GM18507 (cell line): ENCODE data around the gene ZNF407.

Experiments
- DNase-seq: peaks from one replicate; pipeline ENCODE4 v3.0.0; 2011; ENCODE audit warnings: low read depth; ENCODE audit not compliant: insufficient read length; ENCODE audit errors: extremely low spot score
- FAIRE-seq: peaks from 2 replicates; lab custom pipeline; 2011; peaks lifted over from hg19 to GRCh38; lab: Jason Lieb, UNC

The ZNF407 gene

DNA sequence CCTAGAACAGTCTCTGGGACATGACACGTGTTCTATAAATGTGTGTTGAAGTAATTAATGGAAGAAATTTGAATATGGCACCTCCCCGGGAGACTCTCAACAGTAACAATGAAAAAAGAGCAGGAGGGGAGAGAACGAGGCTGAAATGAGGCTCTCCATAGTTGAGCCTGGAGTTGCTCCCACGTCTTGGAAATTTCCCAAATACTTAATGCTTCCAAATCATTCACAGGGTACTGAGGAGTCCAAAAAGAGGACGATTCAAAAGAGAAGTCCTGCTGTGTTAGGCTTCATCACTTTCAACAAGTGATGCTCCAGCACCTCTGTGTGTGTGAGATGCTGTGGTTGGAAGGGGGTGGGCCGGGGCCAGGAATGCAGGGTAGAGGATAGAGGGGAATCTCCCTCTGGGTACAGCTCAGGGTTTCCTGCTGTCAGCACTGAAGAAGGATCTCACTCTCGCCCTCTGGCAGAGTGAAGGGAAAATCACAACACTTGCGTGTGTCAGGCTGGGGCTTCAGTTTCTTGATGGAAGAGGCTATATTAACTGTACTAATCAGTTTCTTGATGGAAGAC, 18.1 kb upstream of the ZNF407 start:
- DNase-seq = no peak

DNA sequence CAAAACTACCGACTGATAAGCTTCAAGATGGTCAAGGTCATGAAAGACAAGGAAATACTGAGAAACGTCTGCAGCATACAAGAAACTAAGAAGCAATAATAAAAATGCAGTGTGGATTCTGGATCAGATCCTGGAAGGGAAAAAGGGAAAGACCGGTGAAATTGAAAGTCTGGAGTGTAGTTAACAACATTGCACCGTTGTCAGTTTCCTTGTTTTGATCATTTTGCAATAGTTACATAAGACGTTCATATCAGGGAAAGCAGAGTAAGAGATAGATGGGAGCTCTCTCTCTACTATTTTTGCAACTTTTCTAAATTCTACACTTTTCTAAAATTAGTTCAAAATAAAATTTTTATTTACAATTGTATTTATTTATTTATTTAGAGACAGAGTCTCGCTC, 15.0 kb upstream of the ZNF407 start:
- no peak for DNase-seq
- no peak for FAIRE-seq

More for the DNA sequence above, 18.1 kb upstream of the ZNF407 start:
- no peak for FAIRE-seq

DNA sequence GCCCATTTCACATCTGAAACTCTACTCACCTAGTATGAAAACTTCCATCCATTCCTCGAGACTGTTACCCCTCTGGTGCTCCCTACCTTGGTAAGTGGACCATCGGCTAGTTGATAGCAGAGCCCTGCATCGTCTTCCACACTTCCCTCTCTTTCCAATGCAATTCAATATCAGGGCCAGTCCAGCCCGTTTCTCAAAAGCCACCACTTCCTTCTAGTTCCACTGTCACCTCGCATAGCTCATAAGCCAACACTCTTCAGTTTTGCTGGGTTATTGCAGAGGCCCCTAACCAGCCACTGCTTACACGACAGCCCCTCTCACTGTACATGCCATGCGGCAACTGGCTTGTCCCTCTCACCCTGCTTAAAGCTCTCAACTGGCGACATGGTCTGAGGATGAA, 10.2 kb upstream of the ZNF407 start:
- DNase-seq = no peak
- no peak for FAIRE-seq

DNA sequence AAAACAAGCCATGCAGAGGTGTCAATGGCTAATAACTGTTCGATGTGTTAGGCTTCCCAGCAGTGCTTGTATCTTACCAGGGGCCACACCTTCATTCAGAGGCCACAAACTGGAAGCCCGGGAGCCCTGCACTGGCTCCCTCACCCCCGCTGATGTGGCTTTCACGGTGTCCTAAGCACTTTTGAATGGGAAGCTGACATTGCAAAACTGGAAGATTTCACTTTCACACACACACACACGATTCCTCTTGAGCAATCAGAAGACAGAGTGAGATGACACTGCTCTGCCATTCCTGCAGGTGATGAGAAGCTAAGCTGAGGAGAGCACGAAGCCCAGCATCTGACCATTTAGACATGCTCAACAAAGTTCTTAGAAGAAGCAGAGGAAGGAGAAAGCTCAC, 8.6 kb upstream of the ZNF407 start:
- FAIRE-seq (no peak), DNase-seq (no peak)

DNA sequence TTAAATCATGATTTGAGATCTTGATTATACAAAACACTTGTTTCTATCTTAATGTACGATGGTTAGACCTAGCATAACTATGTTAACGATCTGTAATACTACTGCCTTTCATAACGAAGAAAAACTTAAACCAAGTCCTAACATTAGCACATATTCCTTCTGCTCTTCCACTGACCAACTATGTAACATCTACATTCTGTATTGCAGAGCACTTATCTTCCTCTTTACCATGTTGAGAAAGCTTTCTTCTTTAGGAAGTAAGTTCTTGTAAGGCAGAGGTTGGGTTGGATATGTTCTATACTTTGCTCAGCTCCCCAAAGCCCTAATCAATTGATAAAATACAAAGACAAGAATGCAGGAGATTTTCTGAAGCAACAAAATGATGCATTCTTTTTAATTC, 7.9 kb upstream of the ZNF407 start:
- DNase-seq = no peak
- FAIRE-seq = no peak

DNA sequence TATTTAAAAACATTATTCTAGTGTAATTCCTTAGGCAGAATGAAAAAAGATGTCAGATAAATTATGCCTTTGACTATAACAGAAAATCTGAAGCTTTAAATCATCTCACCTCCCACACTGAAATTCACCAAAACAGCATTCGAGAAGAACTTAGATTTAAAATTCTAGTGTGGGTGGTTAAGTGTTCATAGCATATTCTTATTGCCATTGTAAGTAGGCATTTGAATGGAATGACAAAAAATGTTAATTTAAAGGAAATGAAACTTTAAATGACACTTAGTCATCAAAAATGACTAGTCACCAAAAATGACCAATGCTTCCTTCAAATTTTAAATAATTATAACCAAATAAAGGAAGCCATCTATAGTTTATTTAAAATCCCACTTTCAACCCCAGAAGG, 7.0 kb upstream of the ZNF407 start:
- FAIRE-seq (no peak), DNase-seq (no peak)

DNA sequence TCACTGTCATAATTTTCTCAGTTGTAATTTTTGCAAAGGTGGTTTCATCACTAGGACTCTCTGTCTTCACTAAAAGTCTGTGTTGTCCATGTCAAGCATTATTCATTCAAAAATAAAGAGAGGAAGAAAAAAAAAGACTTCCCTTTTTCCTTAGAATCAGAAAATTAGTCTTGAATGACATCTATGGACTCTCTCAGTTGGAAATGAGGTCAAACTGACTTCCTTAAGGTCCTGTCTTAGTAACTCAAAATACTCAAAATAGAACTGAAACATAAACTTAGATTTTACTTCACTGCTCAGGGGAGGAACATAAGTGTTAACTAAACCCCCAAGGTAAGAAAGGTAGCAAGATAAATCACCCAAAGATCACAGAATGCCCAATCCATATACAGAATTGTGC, 2.2 kb upstream of the ZNF407 start:
- FAIRE-seq = peak; percentile 65

DNA sequence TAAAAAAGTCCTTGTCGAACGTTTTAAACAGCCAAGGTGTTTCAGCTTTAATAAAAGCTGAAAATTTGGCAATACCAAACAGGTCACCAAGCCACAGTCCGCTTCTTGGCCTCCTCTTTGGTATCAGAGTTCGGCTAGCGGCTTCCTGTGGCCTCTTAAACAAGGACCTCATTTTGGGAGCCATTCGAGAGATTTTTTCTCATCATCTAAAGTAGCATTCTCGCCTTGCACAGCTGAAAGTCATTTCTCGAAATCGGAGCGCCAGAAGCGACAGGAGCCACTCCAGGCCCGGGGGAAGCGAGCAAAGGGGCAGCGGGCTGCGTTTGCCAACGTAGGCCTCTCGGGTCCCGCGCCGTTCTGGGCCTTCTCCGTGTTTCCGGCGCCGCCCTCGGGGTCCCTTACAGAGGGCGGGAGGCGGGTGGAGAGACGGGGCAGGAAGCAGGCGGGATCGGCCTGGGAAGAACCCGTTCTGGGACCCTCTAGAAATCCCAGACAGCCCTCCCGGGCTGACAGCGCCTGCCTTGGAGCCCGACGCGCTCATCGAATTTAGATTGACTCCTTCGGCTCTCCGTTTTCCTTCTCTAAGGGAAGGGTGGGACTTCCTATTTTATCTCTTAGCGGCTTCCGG, 522 bp upstream of the ZNF407 start:
- FAIRE-seq (peak; percentile 35), DNase-seq (peak; percentile 35)

More for the DNA sequence above, 2.2 kb upstream of the ZNF407 start:
- no peak for DNase-seq

DNA sequence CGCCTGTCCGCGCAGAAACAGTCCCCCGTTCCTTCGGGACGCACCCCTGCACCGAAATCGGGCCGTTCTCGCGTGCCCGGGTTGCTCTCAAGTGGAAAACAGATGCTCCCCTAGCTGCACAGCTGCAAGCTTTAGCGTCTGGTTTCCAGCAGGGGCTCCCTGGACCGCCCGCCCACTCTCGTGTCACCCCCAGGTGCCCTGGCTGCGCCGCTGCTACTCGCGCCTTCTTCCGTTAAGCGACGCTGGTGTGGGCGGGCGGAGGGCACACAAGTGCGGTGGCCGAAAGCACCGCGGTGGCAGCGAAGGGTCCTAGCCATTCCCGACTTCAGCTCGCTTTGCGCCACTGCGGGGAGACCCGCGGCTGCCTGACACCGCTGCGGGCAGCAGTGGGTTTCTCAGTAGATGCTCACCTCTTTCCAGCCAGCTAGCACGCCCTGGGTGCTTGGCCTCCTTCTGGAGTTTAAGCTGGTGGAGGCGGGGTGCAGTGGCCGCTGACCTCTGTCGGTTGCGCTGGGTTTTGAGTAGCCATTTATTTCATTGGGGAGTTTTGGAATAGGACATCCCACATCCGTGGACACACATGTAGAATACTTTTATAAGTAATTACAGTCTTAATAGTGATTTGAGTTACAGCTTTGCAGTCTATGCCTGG, 806 bp downstream of the ZNF407 start:
- FAIRE-seq = peak; percentile 68

DNA sequence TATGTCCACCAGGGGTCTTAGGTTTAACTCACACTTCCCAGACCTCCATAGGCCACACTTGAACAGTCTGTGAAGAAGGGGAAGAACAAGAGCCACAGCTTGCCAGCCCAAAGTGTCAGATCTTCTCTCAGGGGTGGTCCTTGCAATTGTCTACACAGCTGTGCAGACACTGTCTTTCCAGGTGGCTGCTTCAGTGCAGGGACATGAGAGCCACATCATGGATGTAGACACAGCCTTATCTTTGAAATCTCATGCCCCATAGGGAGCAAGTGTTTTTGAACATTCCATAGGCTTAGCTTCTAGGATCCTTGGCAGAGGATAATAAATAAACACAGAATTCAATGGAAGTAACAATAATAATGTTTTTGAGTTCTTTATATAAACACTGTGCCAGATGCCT, 6.7 kb downstream of the ZNF407 start:
- FAIRE-seq (no peak), DNase-seq (no peak)

More for the DNA sequence above, 806 bp downstream of the ZNF407 start:
- DNase-seq = peak; percentile 46

DNA sequence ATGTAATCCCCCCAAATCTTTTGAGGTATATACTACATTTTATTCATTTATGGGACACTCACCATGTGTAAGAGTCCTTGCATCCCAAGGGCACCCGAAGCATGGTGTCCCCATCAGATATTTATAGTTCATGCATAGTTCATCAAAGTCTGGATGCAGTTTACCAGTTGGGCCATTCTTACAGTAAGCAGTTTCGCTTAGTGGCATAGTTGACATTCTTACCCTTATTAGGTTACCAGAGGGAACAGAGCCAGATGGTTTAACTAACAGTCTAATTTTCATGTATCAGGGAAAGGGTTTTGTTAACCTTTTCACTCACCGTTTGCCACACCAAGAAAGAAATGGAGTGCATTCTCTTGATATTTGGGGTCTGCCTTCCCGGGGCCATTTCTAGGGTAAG, 7.1 kb downstream of the ZNF407 start:
- FAIRE-seq = no peak
- no peak for DNase-seq

DNA sequence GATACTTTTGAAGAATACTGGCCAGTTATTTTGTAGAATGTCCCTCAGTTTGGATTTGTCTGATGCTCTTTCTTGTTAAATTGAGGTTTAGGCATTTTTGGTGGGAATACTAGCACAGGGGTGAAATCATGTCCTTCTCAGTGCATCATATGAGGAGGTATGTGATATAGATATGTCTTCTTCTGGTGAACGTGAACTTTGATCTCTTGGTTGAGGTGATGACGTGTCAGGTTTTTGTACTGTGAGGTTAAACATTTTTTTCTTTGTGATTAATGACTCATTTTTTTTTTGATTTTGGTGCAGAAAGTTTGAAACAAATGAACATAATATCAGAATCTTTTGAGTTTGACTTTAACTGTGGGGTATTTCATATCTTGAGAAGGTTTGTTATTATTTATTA, 11.0 kb downstream of the ZNF407 start:
- DNase-seq = no peak
- no peak for FAIRE-seq

DNA sequence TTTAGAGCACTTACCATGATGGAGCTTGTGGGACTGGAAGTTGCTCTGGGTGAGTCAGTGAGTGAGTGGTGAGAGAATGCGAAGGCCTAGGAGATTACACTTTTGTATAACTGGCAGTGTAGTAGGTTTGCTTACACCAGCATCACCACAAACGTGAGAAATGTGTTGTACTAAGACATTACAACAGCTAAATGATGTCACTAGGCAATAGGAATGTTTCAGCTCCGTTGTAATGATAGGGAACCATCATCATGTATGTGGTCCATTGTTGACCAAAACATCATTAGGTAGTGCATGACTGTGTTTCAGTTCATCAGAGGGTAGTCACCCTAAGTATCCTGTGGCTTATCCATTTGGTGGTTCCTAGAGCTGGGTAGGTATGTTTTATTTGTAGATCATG, 11.9 kb downstream of the ZNF407 start:
- DNase-seq (no peak), FAIRE-seq (no peak)

DNA sequence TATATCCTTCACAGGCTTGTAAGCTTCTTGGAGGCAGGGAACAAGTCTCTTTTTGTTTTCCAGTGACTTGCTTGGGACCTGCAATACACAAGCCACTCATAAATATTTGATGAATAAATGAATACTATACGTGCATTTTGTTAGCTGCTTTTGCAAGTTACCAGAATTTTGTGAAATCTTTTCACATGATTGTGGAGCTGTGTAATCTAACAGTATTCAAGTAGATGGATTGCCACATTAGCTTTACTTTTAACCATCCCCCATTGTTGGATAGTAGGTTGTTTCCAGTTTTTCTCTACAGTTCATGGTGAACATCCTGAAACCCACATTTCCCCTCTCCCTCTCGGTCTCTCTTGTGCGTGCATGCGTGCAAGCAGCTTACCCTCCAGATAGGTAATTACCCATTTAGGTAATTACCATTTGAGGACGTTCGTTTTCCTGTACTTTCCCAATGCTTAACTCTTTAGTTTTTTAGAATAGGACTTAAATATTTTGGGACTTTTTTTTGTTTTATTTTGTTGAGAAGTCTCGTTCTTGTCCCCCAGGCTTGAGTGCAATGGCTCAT, 12.5 kb downstream of the ZNF407 start:
- DNase-seq = no peak
- FAIRE-seq = peak; percentile 52

DNA sequence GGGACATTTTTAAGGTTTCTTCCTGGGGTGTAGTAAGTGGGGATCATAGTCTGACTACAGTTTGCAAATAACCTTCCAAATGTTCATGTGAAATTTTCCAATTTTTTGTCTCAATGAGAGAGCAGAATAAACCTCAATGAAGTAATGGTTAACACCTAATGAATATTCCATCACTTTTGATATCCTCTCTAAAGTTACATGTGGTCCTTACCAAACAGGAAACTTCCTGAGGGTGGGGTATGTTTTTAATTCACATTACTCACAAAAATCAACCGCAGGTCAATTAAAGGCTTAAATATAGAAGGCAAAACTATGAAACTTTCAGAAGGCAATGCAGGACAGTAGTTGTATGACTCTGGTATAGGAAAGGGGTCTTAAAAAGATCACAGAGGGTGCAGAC, 13.2 kb downstream of the ZNF407 start:
- FAIRE-seq (no peak), DNase-seq (no peak)

DNA sequence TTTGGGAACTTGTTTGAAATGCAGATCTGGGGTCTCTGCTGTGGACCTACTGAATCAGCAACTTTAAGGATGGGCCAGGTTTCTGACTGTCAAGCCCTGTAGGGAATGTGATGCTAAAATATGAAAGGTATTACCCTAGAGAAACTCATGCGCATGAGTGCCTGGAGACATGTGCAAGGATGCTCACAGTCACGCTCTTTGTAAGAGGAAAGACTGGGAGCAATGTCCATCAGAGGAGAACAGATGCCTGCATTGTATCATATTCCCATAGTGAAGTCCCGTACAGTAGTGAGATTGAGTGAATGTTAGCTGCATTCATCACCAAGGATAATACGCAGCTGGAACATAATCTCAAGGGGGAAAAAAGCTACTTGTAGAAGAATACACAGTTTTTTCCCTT, 14.1 kb downstream of the ZNF407 start:
- no peak for DNase-seq
- FAIRE-seq = no peak

DNA sequence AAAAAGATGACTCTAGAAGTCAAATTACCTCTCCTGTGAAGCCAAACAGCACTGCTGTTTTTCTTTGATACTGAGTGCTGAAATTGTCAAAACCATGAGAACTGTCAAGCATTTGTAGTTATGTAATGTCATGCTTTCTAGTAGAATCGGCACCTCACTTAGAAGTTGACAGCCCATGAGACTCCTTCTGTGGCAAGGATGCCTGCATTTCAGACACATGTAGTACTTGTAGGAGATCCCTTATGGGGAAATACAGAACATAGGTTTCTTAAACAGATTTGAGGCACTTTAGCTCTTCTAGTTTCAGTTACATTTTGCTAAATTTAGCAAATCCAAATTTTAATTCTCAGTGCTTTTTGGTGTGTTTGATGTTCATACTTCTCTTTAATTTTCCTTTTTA, 15.7 kb downstream of the ZNF407 start:
- peak; percentile 48 for FAIRE-seq
- DNase-seq = no peak

DNA sequence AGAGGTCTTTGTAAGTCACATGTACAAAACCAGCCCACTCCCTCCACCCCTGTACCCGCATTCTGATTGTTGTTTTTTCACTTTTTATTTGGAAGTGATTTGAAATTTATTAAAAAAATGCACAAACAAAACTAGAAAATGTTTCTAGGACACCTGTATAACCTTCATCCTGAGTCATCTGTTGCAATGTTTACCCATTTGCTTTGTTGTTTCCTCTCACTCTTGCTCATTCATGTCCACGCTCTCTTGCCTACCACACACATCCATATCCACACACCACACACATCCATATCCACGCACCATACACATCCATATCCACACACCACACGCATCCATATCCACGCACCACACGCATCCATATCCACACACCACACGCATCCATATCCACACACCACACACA, 18.8 kb downstream of the ZNF407 start:
- no peak for DNase-seq
- FAIRE-seq = no peak

DNA sequence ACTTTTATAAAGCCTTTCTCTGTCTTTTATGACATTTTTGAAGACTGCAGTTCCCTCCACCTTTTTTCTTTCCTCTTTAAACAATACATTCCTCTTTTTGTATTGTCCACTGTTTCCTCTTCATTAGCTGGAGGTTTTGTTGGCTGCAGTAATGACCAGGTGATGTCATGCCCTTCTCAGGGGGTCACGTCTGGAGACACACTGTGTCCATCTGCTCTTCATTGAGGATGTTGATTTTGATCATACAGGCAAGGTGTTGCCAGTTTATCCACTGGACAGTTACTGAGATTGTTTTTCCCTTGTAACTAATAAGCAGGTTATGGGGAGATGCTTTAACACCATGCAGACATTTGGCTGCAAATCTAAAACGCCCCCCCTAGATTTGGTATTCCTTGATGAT, 19.8 kb downstream of the ZNF407 start:
- no peak for FAIRE-seq
- no peak for DNase-seq

DNA sequence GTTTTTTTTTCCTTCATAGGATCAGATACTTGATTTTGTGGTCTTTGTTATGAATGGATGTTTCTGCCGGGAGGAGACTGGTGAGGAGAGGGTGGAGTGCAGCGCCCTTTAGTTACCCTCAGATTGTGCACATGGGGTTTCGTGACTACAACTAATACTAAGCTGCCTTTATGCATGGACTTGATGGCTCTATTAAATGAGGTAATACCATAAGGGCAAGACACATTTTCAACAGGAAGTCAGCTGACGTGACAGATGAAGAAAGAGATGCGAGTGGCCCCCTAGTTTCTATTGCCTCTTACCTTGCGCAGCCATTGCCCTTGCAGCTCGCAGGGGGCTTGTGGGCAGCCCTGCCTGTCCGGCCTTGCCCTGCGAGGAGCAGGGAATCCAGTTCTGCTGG, 24.4 kb downstream of the ZNF407 start:
- FAIRE-seq (no peak), DNase-seq (no peak)
